T-helper 1 cell treated with Interleukin-12 subunit alpha and Interleukin-12 subunit beta and Interleukin-4 antibody, amounts not matched to agents 30 ng/mL and 1 ng/mL, for 36 hours (primary cell): Measurements from ENCODE around the gene MYO7B. TPM values are rescaled to one million over a fixed set of nuclear protein-coding genes. Genes with fewer than 3 reads are reported as not detected.

Experiments used
- intact Hi-C: fragments of 100-400 bp; cut with micrococcal nuclease; formaldehyde crosslinking; loops from one replicate; pipeline ENCODE4 v1.15.1; 2024
- total RNA-seq: library from RNA; stranded (reverse); gene quantifications from 2 replicates; pipeline ENCODE4 v1.2.3, GENCODE V29; 2022

Gene MYO7B
- total RNA-seq, 1 donor from 2014 or later: 0.54 TPM

DNA sequence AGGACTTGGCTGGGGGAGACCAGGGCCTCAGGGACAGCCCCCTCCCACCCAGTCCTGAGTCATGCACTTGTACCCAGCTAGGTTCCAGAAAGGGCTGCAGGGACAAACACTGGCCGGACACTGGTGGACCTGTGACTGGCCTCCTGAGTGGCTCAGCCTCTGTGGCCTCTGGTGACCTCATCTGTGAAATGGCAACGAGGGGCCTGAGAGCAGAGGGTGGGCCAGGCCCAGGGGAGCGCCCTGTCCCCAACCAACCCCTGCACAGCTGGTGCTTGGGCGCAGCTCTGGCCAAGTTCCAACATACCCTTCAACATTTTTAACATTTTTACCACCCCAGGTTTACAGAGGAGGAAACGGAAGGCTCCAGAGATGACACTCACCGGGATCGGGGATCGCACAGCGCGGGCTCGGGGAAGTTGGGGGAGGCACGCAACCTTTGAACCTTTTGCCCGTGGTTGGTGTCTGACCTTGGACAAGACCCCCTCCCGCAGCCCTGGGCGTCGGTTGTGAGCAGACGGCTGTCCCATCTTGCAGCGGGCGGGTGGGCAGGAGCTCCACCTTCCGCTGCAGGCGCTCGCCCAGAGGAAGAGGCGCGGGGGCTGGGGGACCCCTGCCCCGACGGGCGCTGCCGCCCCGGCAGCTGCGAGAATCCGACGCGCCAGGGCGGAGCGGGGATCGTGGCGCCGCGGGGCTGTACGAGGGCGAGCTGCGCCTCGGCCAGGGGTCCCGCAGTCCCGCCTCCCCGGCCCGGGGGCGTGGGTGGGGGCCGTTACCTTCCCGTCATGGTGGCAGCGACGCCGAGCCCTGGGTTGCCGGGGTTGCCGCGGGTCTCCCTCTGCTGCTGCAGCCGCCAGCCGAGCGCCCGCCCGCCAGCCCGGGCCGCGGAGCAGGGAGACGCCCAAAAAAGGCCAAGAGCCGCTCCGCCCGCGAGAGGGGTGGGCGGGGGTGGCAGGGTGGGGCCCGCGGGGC, 139.0 kb downstream of the MYO7B start:
- intact Hi-C loops: no loop called here

DNA sequence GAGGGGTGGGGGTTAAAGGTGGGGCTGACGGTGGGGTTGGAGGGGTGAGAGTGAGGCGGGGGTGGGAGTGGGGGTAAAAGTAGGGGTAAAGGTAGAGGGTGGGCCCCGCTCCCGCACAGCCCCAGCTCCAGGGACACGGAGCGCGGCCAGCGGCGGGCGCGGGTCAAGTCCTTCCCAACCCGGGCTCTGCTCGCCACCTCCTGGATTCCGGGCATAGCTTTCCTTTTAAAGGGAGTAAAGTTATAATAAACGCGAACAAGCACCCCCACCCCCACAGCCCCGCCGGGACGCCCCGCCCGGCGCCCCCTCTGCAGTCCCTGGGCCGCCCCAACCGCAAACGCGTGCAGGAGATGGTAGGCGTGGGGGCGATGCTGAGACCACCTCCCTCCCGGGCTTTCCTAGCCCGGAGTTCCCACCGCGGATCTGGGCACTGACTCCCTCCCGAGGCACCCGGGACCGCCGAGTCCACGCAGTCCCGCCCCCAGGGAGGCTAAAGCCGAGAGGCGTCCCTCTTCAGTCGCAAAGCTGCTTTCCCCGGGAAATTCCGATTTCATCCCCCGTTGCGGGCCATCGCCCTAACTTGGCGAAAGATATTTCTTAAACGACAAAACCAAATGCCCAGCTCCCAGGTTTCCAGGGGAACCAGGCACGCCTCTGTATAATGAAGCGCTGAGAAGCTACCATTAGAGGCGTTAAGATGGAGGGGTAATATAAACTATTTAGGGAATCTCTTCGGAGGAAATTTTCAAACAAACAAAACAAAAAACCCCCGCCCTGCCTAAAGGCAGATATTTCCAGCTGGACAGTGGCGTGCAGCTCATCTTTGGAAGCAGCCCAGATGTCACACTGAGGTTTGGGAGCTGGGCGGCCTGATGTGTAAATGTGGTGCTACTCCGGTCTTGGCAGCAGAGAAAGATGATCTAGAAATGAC, 140.1 kb downstream of the MYO7B start, which contains the start of gene LIMS2:
TSS of gene LIMS2 (minus strand) at position 200 of the 931 bp plus-strand sequence. CDS start 506 bp downstream, outside the sequence.
- intact Hi-C loops: no loop called here

DNA sequence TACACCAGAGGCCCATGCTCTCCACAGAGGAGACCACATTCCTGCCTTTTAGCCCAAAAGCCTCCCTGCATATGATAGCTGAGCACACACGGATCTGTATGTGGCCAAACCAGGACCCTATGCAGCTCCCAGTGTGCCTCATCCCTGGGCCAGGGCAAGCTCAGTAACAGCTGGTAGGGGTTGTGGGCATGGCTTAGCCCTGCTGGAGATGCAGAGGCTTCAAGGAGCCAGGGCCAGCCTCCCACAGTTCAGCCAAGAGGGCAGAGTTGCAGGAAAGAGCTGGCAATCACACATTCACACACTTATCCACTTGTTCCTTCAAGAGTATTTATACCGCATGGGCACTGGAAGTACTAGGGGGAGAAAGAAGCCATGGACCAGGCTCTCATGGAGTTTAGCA, 141.4 kb downstream of the MYO7B start:
- intact Hi-C loops: no loop called here

DNA sequence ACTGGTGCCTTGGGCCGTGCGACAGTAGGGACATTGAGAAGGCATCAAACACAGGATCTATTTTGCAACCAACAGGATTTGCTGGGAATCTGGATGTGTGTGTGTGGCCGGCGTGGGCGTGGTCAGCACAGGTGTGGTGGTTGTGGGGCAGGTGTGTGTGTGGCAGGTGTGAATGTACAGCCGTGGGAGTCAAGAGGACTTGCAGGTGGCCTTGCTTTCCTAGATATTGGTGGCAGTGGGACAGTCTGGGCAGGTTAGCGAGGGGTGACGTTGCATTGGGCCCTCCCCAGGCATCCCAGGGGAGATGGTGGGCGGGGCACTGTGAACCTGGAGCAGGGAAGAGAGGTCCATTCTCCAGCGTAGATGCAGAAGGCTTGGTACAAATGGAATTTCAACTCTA, 143.0 kb downstream of the MYO7B start:
- intact Hi-C loops: no loop called here

GRCh38 chr2:127678991-127679390, 143.5 kb downstream of the MYO7B start:
- intact Hi-C loops: no loop called here

- intact Hi-C loops: no loop called here
Measured at GRCh38 chr2:127679680-127680361, 144.3 kb downstream of the MYO7B start.

DNA sequence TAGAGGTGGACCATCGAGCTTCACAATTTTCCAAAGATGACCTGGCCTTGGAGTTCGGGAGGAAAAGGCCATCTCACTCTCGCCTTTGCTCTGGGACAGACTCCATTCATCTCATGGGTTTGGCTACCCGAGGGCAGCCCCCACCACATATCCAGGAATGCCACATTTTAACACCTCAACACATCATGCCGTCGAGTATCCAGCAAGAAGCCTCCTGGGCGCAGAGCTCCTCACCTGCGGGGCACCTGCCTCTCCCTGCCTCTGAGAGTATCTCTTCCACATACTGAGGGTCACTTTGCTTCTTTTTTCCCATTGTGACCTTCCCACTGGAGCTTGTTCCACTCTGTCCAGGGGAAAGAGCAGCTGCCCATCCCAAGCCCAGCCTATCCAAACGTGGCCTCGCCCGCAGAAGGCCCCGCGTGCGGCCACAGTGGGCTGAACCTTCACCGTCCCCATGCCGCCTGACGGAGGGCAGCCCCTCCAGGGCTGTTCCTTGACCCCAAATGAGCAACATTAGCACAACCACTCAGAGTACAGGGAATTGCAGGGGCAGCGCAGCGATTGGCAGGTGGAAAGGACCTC, 145.3 kb downstream of the MYO7B start:
- intact Hi-C loops: no loop called here

DNA sequence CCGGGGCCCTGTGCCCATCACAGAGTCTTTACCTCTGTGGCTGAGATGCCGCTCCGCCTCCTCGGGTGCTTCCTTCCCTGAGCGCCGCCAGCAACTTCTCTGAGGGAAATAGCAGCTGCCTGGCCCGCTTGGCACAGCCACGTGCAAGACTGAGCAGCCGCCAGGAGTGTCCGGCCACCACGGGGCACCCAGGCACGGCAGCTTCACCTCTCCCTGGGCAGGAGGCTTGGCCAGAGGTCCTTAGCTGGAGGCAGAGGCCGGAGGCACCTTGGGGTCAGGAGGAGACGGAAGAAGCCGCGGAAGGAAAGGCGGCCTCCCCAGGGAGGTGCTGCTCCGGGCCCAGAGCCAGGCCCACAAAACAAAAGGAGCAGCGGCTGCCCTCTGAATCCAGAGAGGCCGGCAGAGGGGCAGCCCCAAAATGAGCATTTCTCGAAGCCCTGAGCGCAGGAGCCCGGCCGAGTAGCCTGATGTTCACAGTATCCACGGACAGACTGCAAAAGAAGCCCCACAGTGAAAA, 145.9 kb downstream of the MYO7B start:
- intact Hi-C loops: no loop called here

DNA sequence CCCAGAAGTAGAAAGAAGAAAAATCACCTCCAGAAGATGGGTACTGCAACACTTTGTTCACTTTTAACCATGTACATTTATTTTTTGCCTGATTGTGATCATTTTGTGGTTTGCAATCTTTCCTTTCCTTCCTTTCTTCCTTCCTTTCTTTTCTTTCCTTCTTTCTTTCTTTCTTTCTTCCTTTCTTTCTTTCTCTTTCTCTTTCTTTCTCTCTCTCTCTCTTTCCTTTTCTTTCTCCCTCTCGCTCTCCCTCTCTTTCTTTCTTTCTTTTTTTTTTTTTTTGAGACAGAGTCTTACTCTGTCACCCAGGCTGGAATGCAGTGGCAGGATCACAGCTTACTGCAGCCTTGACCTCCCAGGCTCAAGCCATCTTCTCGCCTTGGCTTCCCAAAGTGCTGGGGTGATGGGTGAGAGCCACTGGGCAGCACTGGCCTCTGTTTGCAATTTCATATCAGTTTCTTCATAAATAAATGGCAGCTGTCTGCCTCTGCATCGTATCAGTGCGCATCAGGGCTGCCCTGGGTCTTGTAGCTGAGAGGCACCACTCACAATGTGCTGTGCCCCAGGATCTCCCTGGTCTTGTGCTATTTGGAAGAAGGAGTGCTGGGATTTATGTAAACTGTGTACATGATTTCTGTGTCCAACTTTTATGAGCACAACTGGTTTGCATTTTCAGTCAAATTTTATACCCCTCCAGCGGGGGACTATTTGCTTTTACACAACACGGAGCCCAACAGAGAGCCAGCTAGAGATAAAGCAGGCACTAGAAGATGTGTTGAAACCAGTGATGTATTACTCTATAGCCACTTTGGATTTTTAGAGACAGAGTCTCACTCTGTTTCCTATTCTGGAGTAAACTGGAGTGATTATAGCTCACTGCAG, 146.7 kb downstream of the MYO7B start:
- intact Hi-C loops: no loop called here

- intact Hi-C loops: no loop called here
Measured at GRCh38 chr2:127683056-127683455, 147.6 kb downstream of the MYO7B start.

DNA sequence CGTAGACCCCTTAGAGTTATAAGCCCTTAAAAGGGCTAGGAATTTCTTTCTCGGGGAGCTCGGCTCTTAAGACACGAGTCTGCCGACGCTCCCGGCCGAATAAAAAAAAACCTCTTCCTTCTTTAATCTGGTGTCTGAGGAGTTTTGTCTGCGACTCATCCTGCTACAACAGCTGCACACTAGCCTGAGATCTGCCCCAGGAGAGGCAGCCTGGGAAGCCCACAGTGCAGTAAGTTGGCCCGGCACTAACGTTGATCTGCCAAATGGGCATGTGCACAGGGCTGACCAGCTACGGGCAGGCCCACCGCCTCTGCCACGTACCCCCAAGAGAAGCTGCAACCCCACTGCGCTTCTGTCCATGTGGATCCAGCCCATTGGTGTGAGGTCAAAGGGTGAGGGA, 148.3 kb downstream of the MYO7B start:
- intact Hi-C loops: no loop called here

- intact Hi-C loops: no loop called here
Measured at GRCh38 chr2:127685410-127686080, 150.1 kb downstream of the MYO7B start.

Other genes starting within 250 kb of the MYO7B start
- gene ERCC3, start 241.5 kb upstream of the MYO7B start, total RNA-seq: 58.1 and 58.8 TPM in 2 replicates
- gene MAP3K2, start 147.7 kb upstream of the MYO7B start, total RNA-seq: 61.8 and 63.0 TPM in 2 replicates
- gene PROC, start 117.3 kb upstream of the MYO7B start, total RNA-seq: not detected in 2 replicates
- gene IWS1, start 9.2 kb upstream of the MYO7B start, total RNA-seq: 42.9 and 47.6 TPM in 2 replicates
- not detected in 2 replicates for gene GPR17, start 110.5 kb downstream of the MYO7B start, total RNA-seq
- gene LIMS2, start 139.8 kb downstream of the MYO7B start, total RNA-seq: 12.4 and 13.9 TPM in 2 replicates
- gene SFT2D3, start 165.8 kb downstream of the MYO7B start, total RNA-seq: 5.7 and 5.8 TPM in 2 replicates